Activated gamma-delta T cell (primary cell): Measurements from ENCODE around the gene ADCY7.

Source experiments
- DNase-seq: peaks from one replicate; lab custom pipeline; 2025; lab: John Stamatoyannopoulos, UW

Gene ADCY7

GRCh38 chr16:50313596-50314478, 47.5 kb downstream of the ADCY7 start:
- peak; percentile 37 for DNase-seq

GRCh38 chr16:50314665-50315064, 48.3 kb downstream of the ADCY7 start:
- DNase-seq = no peak

GRCh38 chr16:50315346-50315997, 49.1 kb downstream of the ADCY7 start:
- no peak for DNase-seq

- DNase-seq = no peak
These were observed 49.9 kb downstream of the ADCY7 start for GRCh38 chr16:50316102-50316847.

- DNase-seq = no peak
These were observed 50.7 kb downstream of the ADCY7 start for GRCh38 chr16:50316848-50317630.

- DNase-seq = no peak
These were observed 52.6 kb downstream of the ADCY7 start for GRCh38 chr16:50318796-50319578.

GRCh38 chr16:50320310-50320709, 54.0 kb downstream of the ADCY7 start:
- no peak for DNase-seq

- no peak for DNase-seq
These were observed 56.0 kb downstream of the ADCY7 start for GRCh38 chr16:50322333-50322732.

GRCh38 chr16:50323335-50324011, 57.1 kb downstream of the ADCY7 start:
- DNase-seq = no peak

GRCh38 chr16:50324345-50324744, 58.0 kb downstream of the ADCY7 start:
- no peak for DNase-seq

- DNase-seq = no peak
These were observed 59.9 kb downstream of the ADCY7 start for GRCh38 chr16:50326264-50326663.

GRCh38 chr16:50326835-50327465, 60.6 kb downstream of the ADCY7 start:
- no peak for DNase-seq

GRCh38 chr16:50329446-50330189, 63.3 kb downstream of the ADCY7 start:
- DNase-seq = no peak

- no peak for DNase-seq
These were observed 65.2 kb downstream of the ADCY7 start for GRCh38 chr16:50331570-50331969.

- no peak for DNase-seq
These were observed 66.2 kb downstream of the ADCY7 start for GRCh38 chr16:50332599-50332998.

GRCh38 chr16:50334106-50334975, 68.0 kb downstream of the ADCY7 start:
- DNase-seq = no peak

- no peak for DNase-seq
These were observed 69.0 kb downstream of the ADCY7 start for GRCh38 chr16:50335196-50335958.
